Heart left ventricle (tissue), 16 donors: Measurements from ENCODE around the gene PTX4. TPM values are rescaled to one million over a fixed set of nuclear protein-coding genes. Genes with fewer than 3 reads are reported as not detected.
A peak's percentile ranks its signal among the peaks of the same experiment; 100 is the strongest.

Experiments used
- ATAC-seq, 4 donors: fragments of 200-7000 bp; cut with Tn5 transposase; one replicate each; pipeline ENCODE4 v1.9.1; 2020 to 2022; ENCODE audit warnings: moderate library complexity in 4 of 4, mild to moderate bottlenecking in 3 of 4, moderate number of reproducible peaks in 1 of 4
- DNase-seq, 5 donors: peaks; one replicate each; pipeline ENCODE4 v3.0.0-alpha.2; 2020
- H3K27ac ChIP-seq, 12 donors: fragments of 200-600 bp; sonication (generic) in 4 of 12; one replicate each; pipeline versions ENCODE4 v1.5.0 to v1.8.0; 2016 to 2022; ENCODE audit warnings: mild to moderate bottlenecking in 2 of 12
- H3K27me3 ChIP-seq, 9 donors: fragments of 200-600 bp; sonication (generic) in 2 of 9; one replicate each; pipeline versions ENCODE4 v1.5.1 to v1.8.0; 2016 to 2022; ENCODE audit warnings: mild to moderate bottlenecking in 3 of 9
- H3K36me3 ChIP-seq, 9 donors: fragments of 200-600 bp; sonication (generic) in 2 of 9; one replicate each; pipeline versions ENCODE4 v1.5.0 to v1.8.0; 2018 to 2022; ENCODE audit warnings: mild to moderate bottlenecking in 2 of 9
- H3K4me1 ChIP-seq, 12 donors: fragments of 200-600 bp; sonication (generic) in 4 of 12; one replicate each; pipeline versions ENCODE4 v1.5.0 to v1.8.0; 2016 to 2022; ENCODE audit warnings: mild to moderate bottlenecking in 3 of 12
- H3K4me3 ChIP-seq, 12 donors: fragments of 200-600 bp; sonication (generic) in 4 of 12; one replicate each; pipeline versions ENCODE4 v1.5.0 to v1.8.0; 2017 to 2022; ENCODE audit warnings: mild to moderate bottlenecking in 9 of 12, moderate library complexity in 4 of 12
- H3K9me3 ChIP-seq, 12 donors: fragments of 200-600 bp; sonication (generic) in 4 of 12; one replicate each; pipeline versions ENCODE4 v1.5.0 to v1.8.0; 2016 to 2022; ENCODE audit warnings: mild to moderate bottlenecking in 1 of 12
- CTCF ChIP-seq, 12 donors: fragments of 200-600 bp; sonication (generic) in 4 of 12; IDR thresholded peaks; one replicate each; pipeline versions ENCODE4 v1.5.0 to v1.8.0; 2018 to 2022; ENCODE audit warnings: antibody characterized with exemption in 12 of 12, mild to moderate bottlenecking in 5 of 12
- POLR2A ChIP-seq, 2 donors: fragments of 450-650 bp; IDR thresholded peaks; one replicate each; pipeline ENCODE4 v1.6.1; 2017; ENCODE audit warnings: antibody characterized with exemption in 2 of 2, mild to moderate bottlenecking in 2 of 2, moderate library complexity in 2 of 2
- WGBS, 4 donors: extraction: QIAGEN DNeasy Blood & Tissue Kit in 2 of 4; methylation state at CpG; one replicate each; pipeline versions ENCODE4 v1.1.5 to v1.1.7; 2013 to 2018; 5-methylcytosine and 5-hydroxymethylcytosine counted together
- intact Hi-C, 10 donors: fragments of 100-400 bp; cut with DNase I; formaldehyde crosslinking; loops; one replicate each; pipeline versions ENCODE4 v1.11.1 to v1.14.2; 2022
- polyA plus RNA-seq, 2 donors: library from polyadenylated mRNA; stranded (reverse); fragments of 200-250 nt; gene quantifications; one replicate each; pipeline ENCODE4 v1.2.3, GENCODE V29; 2013
- total RNA-seq, 9 donors: library from RNA; depleted of rRNA in 2 of 9; stranded (reverse); fragments of >200 nt in 2 of 9; fragmentation: NEBNext Ultra II Directional in 3 of 9; extraction: Animal tissue kit (Norgen Biotek cat#: 25700) in 3 of 9; gene quantifications; one replicate each; pipeline versions ENCODE4 v1.1.0 to v1.2.4, GENCODE V29; 2016 to 2023
- donor health status: ischemic (EF 13 %, LVEDD 7.1; RV severe dilation, severe dysfunction).
- donor health status: healthy with polysubstance abuse.
- donor health status: DM: no; HTN: yes; CAD: no.
- donor health status: DM: no; HTN: no; CAD: no.
- donor health status: ischemic (EF 25% LVEDD 6.9; RV normal size, moderate dysfunction).
- donor health status: ischemic (EF 25% LVEDD 5.7; RV mildly dilated, moderate dysfunction).
- donor health status: healthy.
- donor health status: DM: yes; HTN: yes; CAD: no.
- donor health status: ischemic (EF 35%, LVEDD 5.7; RV mildly dilated, moderate dysfunction).
- donor health status: nonischemic (EF 11% LVEDD 7.7; RV severe dilation, severe dysfunction).
- donor health status: DM: yes; HTN: yes; CAD: no.
- donor health status: PGD.
- donor health status: ischemic (EF 29% LVEDD 5.4; RV normal size, mild dysfunction).
- donor health status: nonischemic (EF 23%, LVEDD 6.1; RV moderate dilation, normal function).

PTX4 gene
- total and polyA plus RNA-seq, 11 donors, result 0.04 to 0.23 (median 0.20) TPM; not detected in 8

DNA sequence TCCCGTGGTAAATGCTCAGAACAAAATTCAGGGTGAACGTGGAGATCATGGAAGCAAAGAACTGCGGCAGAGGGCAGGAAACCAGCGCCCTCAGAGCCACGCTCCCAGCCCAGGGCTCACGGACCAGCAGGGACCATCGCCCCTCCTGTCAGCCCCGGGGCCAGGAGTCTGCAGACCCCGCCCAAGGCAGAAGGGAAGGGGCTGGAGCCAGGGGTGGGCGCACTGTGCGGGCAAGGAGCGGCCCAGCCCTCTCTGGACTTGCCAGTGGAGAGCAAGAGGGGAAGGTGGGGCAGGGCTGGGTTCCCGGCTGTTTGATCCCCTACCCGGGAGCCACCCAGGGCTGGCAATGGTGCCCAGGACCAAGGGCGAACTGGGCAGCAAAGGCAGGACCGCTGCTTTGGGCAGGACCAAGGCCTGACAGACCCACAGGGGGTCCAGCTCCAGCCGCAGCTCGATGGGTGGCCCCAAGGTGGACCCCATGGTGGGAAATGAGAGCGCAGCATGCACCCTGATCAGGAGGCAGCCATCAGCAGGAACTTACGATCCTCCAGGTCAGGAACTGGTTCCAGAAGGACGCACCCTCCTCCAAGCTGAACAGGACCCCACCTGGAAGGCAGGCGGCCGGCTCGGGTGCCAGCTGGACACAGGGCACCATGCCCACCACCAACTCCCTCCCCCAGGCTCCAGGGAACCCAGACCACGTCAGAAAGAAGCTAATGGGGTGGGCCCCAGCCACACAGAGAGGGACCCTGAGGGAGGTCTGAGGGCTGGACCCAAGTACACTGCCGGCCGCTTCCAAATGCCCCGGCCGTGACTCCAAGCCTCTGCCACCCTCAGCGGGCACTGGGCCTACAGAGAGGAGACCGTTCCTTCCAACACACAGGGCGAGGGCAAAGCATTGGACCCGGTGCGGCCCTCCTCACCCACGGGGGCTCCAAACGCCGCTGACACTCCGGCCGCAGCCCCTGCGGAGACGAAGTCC lies 33.3 kb downstream of the PTX4 start:
- WGBS, 4 donors, result 93 to 95% (median 94%) methylated on average over 30 to 41 of the region's 41 CpGs
- H3K9me3 ChIP-seq, result no peaks in the 10 kb centered on the region
- intact Hi-C loops, result no loop called here
- H3K36me3 ChIP-seq, result peaks cover 0 to 90% (median 84%) of the 10 kb centered on the region in 9 donors
- no peak overlapping the region for H3K4me3 ChIP-seq
- ATAC-seq (no peak), DNase-seq (peak in 1 of 5 donors; percentile 44)
- no peak for TF ChIP-seq CTCF (IDR thresholded peaks at IDR 0.05)
- TF ChIP-seq POLR2A (IDR thresholded peaks at IDR 0.05), result no peak
- no peaks in the 10 kb centered on the region for H3K4me1 ChIP-seq
- no peaks in the 10 kb centered on the region for H3K27me3 ChIP-seq
- no peak overlapping the region for H3K27ac ChIP-seq

GRCh38 chr16:1454561-1454960 lies 34.2 kb downstream of the PTX4 start:
- no peak overlapping the region for H3K4me3 ChIP-seq
- intact Hi-C loops, result no loop called here
- DNase-seq, result no peak
- WGBS, 4 donors, result 89 to 98% (median 94%) methylated on average over 3 to 17 of the region's 17 CpGs
- no peak for ATAC-seq
- no peak overlapping the region for H3K27ac ChIP-seq
- peaks cover 0 to 93% (median 84%) of the 10 kb centered on the region in 9 donors for H3K36me3 ChIP-seq
- no peaks in the 10 kb centered on the region for H3K4me1 ChIP-seq
- H3K9me3 ChIP-seq, result no peaks in the 10 kb centered on the region
- TF ChIP-seq CTCF (IDR thresholded peaks at IDR 0.05), result no peak
- TF ChIP-seq POLR2A (IDR thresholded peaks at IDR 0.05), result no peak
- no peaks in the 10 kb centered on the region for H3K27me3 ChIP-seq

DNA sequence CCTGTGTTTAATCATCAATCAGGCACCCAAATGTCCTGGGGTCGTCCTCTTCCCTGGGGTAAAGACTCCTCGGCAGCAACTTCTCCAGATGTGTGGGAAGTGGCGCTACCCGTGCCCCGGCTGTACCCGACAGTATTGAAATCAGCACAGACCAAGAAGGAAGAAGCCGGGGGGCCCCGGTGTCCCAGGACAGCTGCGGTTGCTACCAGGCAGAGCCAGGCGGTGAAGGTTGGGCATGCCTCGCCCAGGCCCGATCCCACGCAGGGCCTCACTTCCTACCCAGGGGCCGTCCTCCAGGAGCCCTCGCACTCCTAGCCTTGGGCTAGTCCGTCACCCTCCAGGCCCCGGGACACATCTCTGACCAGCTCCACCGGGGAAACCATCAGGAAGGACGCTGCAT lies 35.4 kb downstream of the PTX4 start:
- H3K4me3 ChIP-seq, result no peak overlapping the region
- peaks cover 0 to 98% (median 86%) of the 10 kb centered on the region in 9 donors for H3K36me3 ChIP-seq
- WGBS, 4 donors, result 93 to 97% (median 96%) methylated on average over 13 to 19 of the region's 19 CpGs
- H3K9me3 ChIP-seq, result no peaks in the 10 kb centered on the region
- ATAC-seq (no peak), DNase-seq (no peak)
- TF ChIP-seq CTCF (IDR thresholded peaks at IDR 0.05) (no peak), POLR2A (IDR thresholded peaks at IDR 0.05) (no peak)
- intact Hi-C loops, result no loop called here
- H3K27me3 ChIP-seq, result no peaks in the 10 kb centered on the region
- H3K4me1 ChIP-seq, result no peaks in the 10 kb centered on the region
- no peak overlapping the region for H3K27ac ChIP-seq

- peaks cover 0 to 98% (median 85%) of the 10 kb centered on the region in 9 donors for H3K36me3 ChIP-seq
- no peak for TF ChIP-seq POLR2A (IDR thresholded peaks at IDR 0.05)
- no peak for TF ChIP-seq CTCF (IDR thresholded peaks at IDR 0.05)
- no peak overlapping the region for H3K4me3 ChIP-seq
- H3K9me3 ChIP-seq, result no peaks in the 10 kb centered on the region
- WGBS, 4 donors, result 94 to 98% (median 95%) methylated on average over 12 to 20 of the region's 20 CpGs
- no peak overlapping the region for H3K27ac ChIP-seq
- ATAC-seq, result no peak
- H3K4me1 ChIP-seq, result no peaks in the 10 kb centered on the region
- DNase-seq, result no peak
- H3K27me3 ChIP-seq, result no peaks in the 10 kb centered on the region
- intact Hi-C loops, result no loop called here
Observed at GRCh38 chr16:1452530-1452929, 36.2 kb downstream of the PTX4 start.
